ENCODE results near the gene SETD2. TPM values are rescaled to one million over a fixed set of nuclear protein-coding genes. Genes with fewer than 3 reads are reported as not detected.

The SETD2 gene
- total and polyA plus RNA-seq, 9 of the 15 experiments (the other 6 are each of a cell fraction or from before 2014, with no cell fraction given): 8.2 to 44.0 (median 33.6) TPM

DNA sequence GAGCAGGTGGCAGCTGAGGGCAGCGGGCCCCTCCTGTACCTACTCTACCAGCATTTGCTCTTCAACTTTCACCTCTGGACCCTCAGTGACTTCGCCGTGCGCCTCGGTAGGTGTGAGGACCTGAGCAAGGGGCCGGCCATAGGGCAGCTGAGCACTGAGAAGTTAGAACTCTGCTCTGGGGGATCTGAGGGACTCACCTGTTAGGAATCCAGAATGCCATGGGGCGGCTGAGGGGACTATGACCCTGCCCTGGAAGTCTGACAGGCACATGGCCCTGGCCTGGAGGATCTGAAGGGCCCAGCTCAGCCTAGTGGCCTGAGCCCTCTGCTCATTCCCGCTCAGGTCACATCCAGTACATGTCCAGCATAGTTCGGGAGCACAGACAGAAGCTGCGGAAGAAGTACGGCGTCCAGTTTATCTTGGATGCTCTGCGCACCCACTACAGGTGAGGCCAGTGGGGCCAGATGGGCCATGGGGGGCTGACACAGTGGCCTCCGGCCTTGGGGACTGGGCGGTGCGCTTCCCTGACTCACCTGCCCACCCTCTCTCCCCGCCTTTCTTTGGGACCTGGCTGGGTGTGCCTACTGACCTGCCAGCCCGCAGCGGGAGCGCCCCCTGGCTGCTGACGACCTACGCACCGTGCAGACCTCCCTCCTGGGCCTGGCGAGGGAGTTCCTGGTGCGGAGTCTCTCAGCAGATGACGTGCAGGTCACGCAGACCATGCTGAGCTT lies 165.6 kb downstream of the SETD2 start:
- Histone ChIP-seq H3K4me1 (replicated peaks in 1 of 2; ENCODE audit: control insufficient read depth in 2 of 2, insufficient read depth in 2 of 2, low read length in 2 of 2) (peaks cover 0 to 64% of the 10 kb centered on the region in 2 experiments; a peak in 2 of 5 replicates), H3K9me3 (replicated peaks; ENCODE audit: control insufficient read depth, insufficient read depth, low read depth, low read length) (no peaks in the 10 kb centered on the region), H3K79me2 (ENCODE audit: control insufficient read depth, insufficient read depth, low read length) (no peaks in the 10 kb centered on the region), H3K9ac (ENCODE audit: insufficient read depth in 1 of 2, low read depth in 2 of 2, low read length in 2 of 2) (peak overlapping the region in 1 of 2 experiments; percentile 63; a peak in 2 of 4 replicates), H4K20me1 (replicated peaks; ENCODE audit: control insufficient read depth, insufficient read depth, low read length) (peaks cover 8% of the 10 kb centered on the region; the same call in 1 of the 2 replicates), H2AFZ (ENCODE audit: low read depth, low read length) (no peak overlapping the region), H3K4me3 (no peak overlapping the region), H3K27me3 (ENCODE audit: control insufficient read depth in 2 of 2, insufficient read depth in 2 of 2, low read length in 2 of 2) (no peaks in the 10 kb centered on the region), H3K9me1 (ENCODE audit: control insufficient read depth, insufficient read depth, low read length) (no peaks in the 10 kb centered on the region), H3K4me2 (ENCODE audit: insufficient read depth, low read length) (no peak overlapping the region), H3K27ac (ENCODE audit: extremely low read depth, low read depth, low read length) (no peak overlapping the region), H3K36me3 (ENCODE audit: control insufficient read depth, insufficient read depth, low read length) (peaks cover 98% of the 10 kb centered on the region)
- 62% methylated on average over 27 of the region's 27 CpGs for WGBS (ENCODE audit: insufficient coverage, low coverage, missing lambda C conversion rate)
- no TSS peak for BruUV-seq (replicated peaks)
- POLR2A ChIA-PET: interaction anchor here (0.6 to 2.9 kb wide), 6 partner anchors 9 to 373 kb away, joined by 3 to 16 read pairs (median 4); partner anchors contain the start of gene NBEAL2
- in situ Hi-C loops (cut with MboI) (no loop called here), intact Hi-C loops (cut with micrococcal nuclease) (loop anchor here (1.0 to 10.0 kb wide), 4 partner anchors 67 to 293 kb away; partner anchors contain the start of gene TMIE)
- DNase-seq (ENCODE audit: extremely low read depth in 1 of 4, low spot score in 3 of 4) (peak; percentile 84 to 88 (median 86)), ATAC-seq (peak; percentile 92), FAIRE-seq (peak; percentile 90)
- CTCF ChIA-PET (ENCODE audit: low intra/inter-chr PET ratio): interaction anchor here (0.9 to 3.8 kb wide), 4 partner anchors 65 to 132 kb away, joined by 3 to 33 read pairs (median 6); no protein-coding TSS in a partner anchor
- TF ChIP-seq PBX2 (CRISPR knock-in tag; IDR thresholded peaks at IDR 0.05; ENCODE audit: low read depth) (no peak), PBX2 (tag; conservative IDR thresholded peaks at IDR 0.05; ENCODE audit: low read depth) (no peak), ZEB2 (IDR thresholded peaks at IDR 0.05) (no peak), MEF2A (IDR thresholded peaks at IDR 0.05; ENCODE audit: control insufficient read depth, low read depth, low read length) (no peak), ZKSCAN1 (IDR thresholded peaks at IDR 0.05; ENCODE audit: low read depth, low read length) (no peak)
- TF ChIP-seq, protein P1, sequence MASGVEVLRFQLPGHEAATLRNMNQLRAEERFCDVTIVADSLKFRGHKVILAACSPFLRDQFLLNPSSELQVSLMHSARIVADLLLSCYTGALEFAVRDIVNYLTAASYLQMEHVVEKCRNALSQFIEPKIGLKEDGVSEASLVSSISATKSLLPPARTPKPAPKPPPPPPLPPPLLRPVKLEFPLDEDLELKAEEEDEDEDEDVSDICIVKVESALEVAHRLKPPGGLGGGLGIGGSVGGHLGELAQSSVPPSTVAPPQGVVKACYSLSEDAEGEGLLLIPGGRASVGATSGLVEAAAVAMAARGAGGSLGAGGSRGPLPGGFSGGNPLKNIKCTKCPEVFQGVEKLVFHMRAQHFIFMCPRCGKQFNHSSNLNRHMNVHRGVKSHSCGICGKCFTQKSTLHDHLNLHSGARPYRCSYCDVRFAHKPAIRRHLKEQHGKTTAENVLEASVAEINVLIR (CRISPR knock-in tag; IDR thresholded peaks at IDR 0.05): no peak
- TF ChIP-seq, protein P2, sequence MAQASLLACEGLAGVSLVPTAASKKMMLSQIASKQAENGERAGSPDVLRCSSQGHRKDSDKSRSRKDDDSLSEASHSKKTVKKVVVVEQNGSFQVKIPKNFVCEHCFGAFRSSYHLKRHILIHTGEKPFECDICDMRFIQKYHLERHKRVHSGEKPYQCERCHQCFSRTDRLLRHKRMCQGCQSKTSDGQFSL (CRISPR knock-in tag; IDR thresholded peaks at IDR 0.05): no peak; the same call in 1 of the 2 replicates
- TF ChIP-seq, protein P2 (tag; IDR thresholded peaks at IDR 0.05): no peak
- TF ChIP-seq, protein P3, sequence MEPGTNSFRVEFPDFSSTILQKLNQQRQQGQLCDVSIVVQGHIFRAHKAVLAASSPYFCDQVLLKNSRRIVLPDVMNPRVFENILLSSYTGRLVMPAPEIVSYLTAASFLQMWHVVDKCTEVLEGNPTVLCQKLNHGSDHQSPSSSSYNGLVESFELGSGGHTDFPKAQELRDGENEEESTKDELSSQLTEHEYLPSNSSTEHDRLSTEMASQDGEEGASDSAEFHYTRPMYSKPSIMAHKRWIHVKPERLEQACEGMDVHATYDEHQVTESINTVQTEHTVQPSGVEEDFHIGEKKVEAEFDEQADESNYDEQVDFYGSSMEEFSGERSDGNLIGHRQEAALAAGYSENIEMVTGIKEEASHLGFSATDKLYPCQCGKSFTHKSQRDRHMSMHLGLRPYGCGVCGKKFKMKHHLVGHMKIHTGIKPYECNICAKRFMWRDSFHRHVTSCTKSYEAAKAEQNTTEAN (CRISPR knock-in tag; IDR thresholded peaks at IDR 0.05): no peak
- TF ChIP-seq, protein P4, sequence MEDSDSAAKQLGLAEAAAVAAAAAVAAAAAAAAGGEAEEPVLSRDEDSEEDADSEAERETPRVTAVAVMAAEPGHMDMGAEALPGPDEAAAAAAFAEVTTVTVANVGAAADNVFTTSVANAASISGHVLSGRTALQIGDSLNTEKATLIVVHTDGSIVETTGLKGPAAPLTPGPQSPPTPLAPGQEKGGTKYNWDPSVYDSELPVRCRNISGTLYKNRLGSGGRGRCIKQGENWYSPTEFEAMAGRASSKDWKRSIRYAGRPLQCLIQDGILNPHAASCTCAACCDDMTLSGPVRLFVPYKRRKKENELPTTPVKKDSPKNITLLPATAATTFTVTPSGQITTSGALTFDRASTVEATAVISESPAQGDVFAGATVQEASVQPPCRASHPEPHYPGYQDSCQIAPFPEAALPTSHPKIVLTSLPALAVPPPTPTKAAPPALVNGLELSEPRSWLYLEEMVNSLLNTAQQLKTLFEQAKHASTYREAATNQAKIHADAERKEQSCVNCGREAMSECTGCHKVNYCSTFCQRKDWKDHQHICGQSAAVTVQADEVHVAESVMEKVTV (CRISPR knock-in tag; IDR thresholded peaks at IDR 0.05): peak; percentile 77; the same call in 1 of the 2 replicates
